M059J (cell line): ENCODE results near the gene SPATA13. TPM values are rescaled to one million over a fixed set of nuclear protein-coding genes. Genes with fewer than 3 reads are reported as not detected.

Source experiments
- total RNA-seq: library from RNA; depleted of rRNA; stranded (reverse); fragments of >200 nt; shearing (Covaris generic); gene quantifications from 2 replicates; pipeline ENCODE4 v1.2.3, GENCODE V29; 2014; rRNA removed

Gene SPATA13
- total RNA-seq, 1 experiment from 2014 or later: 7.1 TPM

Other genes with a start within 250 kb of the SPATA13 start
- gene C1QTNF9, start 148.9 kb downstream of the SPATA13 start, total RNA-seq: not detected in 2 replicates